A549 (cell line): ENCODE measurements around the gene DIPK1B. TPM values are rescaled to one million over a fixed set of nuclear protein-coding genes. Genes with fewer than 3 reads are reported as not detected.
A peak's percentile ranks its signal among the peaks of the same experiment; 100 is the strongest.

ENCODE experiments used
- ATAC-seq, 2 experiments: fragments of 200-7000 bp in 1 of 2; fragments of >200 bp in 1 of 2; cut with Nextera tagmentation in 1 of 2; cut with Tn5 transposase in 1 of 2; 3 replicates each; pipeline versions ENCODE4 v1.8.0 to v1.9.1; 2018 to 2020; ENCODE audit warnings: mild to moderate bottlenecking in 1 of 2, moderate library complexity in 1 of 2
- CTCF ChIA-PET: fragments of 300-600 bp; sonication (Branson Sonifier 250); formaldehyde crosslinking; extraction: SDS; loops from one replicate; lab custom pipeline; 2021; ENCODE audit warnings: antibody characterized with exemption, inconsistent platforms; lab: Yijun Ruan, JAX
- POLR2A ChIA-PET: fragments of 350-600 bp; formaldehyde crosslinking; extraction: SDS; loops from one replicate; lab custom pipeline; 2021; ENCODE audit warnings: antibody characterized with exemption, inconsistent platforms; lab: Yijun Ruan, JAX
- DNase-seq, 2 experiments: peaks; one replicate each; pipeline versions ENCODE4 v3.0.0 to v3.0.0-alpha.2; 2011 to 2016; ENCODE audit warnings: low read depth in 1 of 2, low spot score in 1 of 2
- FAIRE-seq: peaks from 2 replicates; lab custom pipeline; 2011; peaks lifted over from hg19 to GRCh38; lab: Jason Lieb, UNC
- H3K27ac ChIP-seq, 2 experiments: fragments of >200 bp; sonication (Bioruptor Twin); formaldehyde crosslinking; 3 replicates each; pipeline ENCODE4 v1.5.1; 2016 to 2017
- H3K4me1 ChIP-seq: fragments of >200 bp; sonication (Bioruptor Twin); formaldehyde crosslinking; 3 replicates; pipeline ENCODE4 v1.6.1; 2016
- H3K4me2 ChIP-seq: fragments of >200 bp; sonication (Bioruptor Twin); formaldehyde crosslinking; 3 replicates; pipeline ENCODE4 v1.6.1; 2016
- H3K4me3 ChIP-seq: fragments of >200 bp; sonication (Bioruptor Twin); formaldehyde crosslinking; 3 replicates; pipeline ENCODE4 v1.5.1; 2016
- H3K9me3 ChIP-seq: fragments of >200 bp; sonication (Bioruptor Twin); formaldehyde crosslinking; 3 replicates; pipeline ENCODE4 v1.6.1; 2016
- CBX8 ChIP-seq: fragments of 200-600 bp; sonication (generic); IDR thresholded peaks from 2 replicates; pipeline ENCODE4 v1.6.1; 2016
- CHD4 ChIP-seq: fragments of 200-600 bp; sonication (generic); IDR thresholded peaks from 2 replicates; pipeline ENCODE4 v1.6.1; 2016; ENCODE audit warnings: antibody characterized with exemption, mild to moderate bottlenecking, borderline replicate concordance
- CTCF ChIP-seq: fragments of >200 bp; sonication (Bioruptor Twin); formaldehyde crosslinking; IDR thresholded peaks from 3 replicates; pipeline ENCODE4 v1.5.1; 2016
- E2F6 ChIP-seq: IDR thresholded peaks from 2 replicates; pipeline ENCODE4 v1.6.1; 2012; ENCODE audit warnings: low read depth, borderline replicate concordance
- EP300 ChIP-seq, 2 experiments: fragments of >200 bp; sonication (Bioruptor Twin); formaldehyde crosslinking; IDR thresholded peaks; 2 replicates in 1 of 2; 3 replicates in 1 of 2; pipeline ENCODE4 v1.6.1; 2016 to 2017
- FOXS1 ChIP-seq: fragments of 250-450 bp; sonication (Bioruptor Pico); IDR thresholded peaks from 2 replicates; pipeline ENCODE4 v1.5.0; 2020; ENCODE audit warnings: mild to moderate bottlenecking, moderate library complexity
- HDAC2 ChIP-seq: fragments of 200-600 bp; sonication (generic); IDR thresholded peaks from 2 replicates; pipeline ENCODE4 v1.6.1; 2016
- HES2 ChIP-seq: fragments of >200 bp; sonication (Bioruptor Twin); formaldehyde crosslinking; IDR thresholded peaks from 2 replicates; pipeline ENCODE4 v1.6.1; 2016
- HEYL ChIP-seq: fragments of 250-450 bp; sonication (Bioruptor Pico); IDR thresholded peaks from 2 replicates; pipeline ENCODE4 v1.8.0; 2021; ENCODE audit warnings: mild to moderate bottlenecking, moderate library complexity
- HOXA7 ChIP-seq: fragments of 250-450 bp; sonication (Bioruptor Pico); IDR thresholded peaks from 2 replicates; pipeline ENCODE4 v1.5.0; 2020; ENCODE audit warnings: mild to moderate bottlenecking, moderate library complexity
- HOXB13 ChIP-seq: fragments of 250-450 bp; sonication (Bioruptor Pico); IDR thresholded peaks from 2 replicates; pipeline ENCODE4 v1.5.0; 2020; ENCODE audit warnings: low read depth, mild to moderate bottlenecking, moderate library complexity
- JUN ChIP-seq, 2 experiments: fragments of >200 bp; sonication (Bioruptor Twin); formaldehyde crosslinking; IDR thresholded peaks; 2 replicates in 1 of 2; 3 replicates in 1 of 2; pipeline ENCODE4 v1.6.1; 2016 to 2017
- KDM5A ChIP-seq: fragments of 200-600 bp; sonication (generic); IDR thresholded peaks from 2 replicates; pipeline ENCODE4 v1.6.1; 2016; ENCODE audit warnings: antibody characterized with exemption, mild to moderate bottlenecking
- MYC ChIP-seq: IDR thresholded peaks from 2 replicates; pipeline ENCODE4 v1.6.1; 2012; ENCODE audit warnings: mild to moderate bottlenecking, inconsistent platforms, low read length, improper control_type of control experiment, borderline replicate concordance
- NFE2L2 ChIP-seq: fragments of 150-350 bp; conservative IDR thresholded peaks from 2 replicates; pipeline ENCODE4 v1.6.1; 2014; ENCODE audit warnings: low read length
- NR3C1 ChIP-seq: fragments of >200 bp; sonication (Bioruptor Twin); formaldehyde crosslinking; IDR thresholded peaks from 3 replicates; pipeline ENCODE4 v1.6.1; 2017
- PHF8 ChIP-seq: fragments of 200-600 bp; sonication (generic); IDR thresholded peaks from 2 replicates; pipeline ENCODE4 v1.6.1; 2016; ENCODE audit warnings: low read depth, mild to moderate bottlenecking, antibody characterized with exemption, moderate library complexity, borderline replicate concordance
- POLR2A ChIP-seq: IDR thresholded peaks from 2 replicates; pipeline ENCODE4 v1.6.1; 2012; ENCODE audit warnings: mild to moderate bottlenecking, low read length
- RFX5 ChIP-seq: fragments of 450-650 bp; IDR thresholded peaks from 2 replicates; pipeline ENCODE4 v1.7.1; 2014; ENCODE audit warnings: antibody characterized with exemption, mild to moderate bottlenecking, moderate library complexity
- RNF2 ChIP-seq: fragments of 200-600 bp; sonication (generic); IDR thresholded peaks from 2 replicates; pipeline ENCODE4 v1.6.1; 2016; ENCODE audit warnings: low read depth, mild to moderate bottlenecking, antibody characterized with exemption, moderate library complexity, borderline replicate concordance
- SMC3 ChIP-seq: fragments of >200 bp; sonication (Bioruptor Twin); formaldehyde crosslinking; IDR thresholded peaks from 3 replicates; pipeline ENCODE4 v1.6.1; 2018; ENCODE audit warnings: inconsistent platforms
- TFCP2L1 ChIP-seq: fragments of 250-450 bp; sonication (Bioruptor Pico); IDR thresholded peaks from 2 replicates; pipeline ENCODE4 v1.5.0; 2021; ENCODE audit warnings: mild to moderate bottlenecking
- TP53 ChIP-seq: fragments of 250-450 bp; sonication (Bioruptor Pico); IDR thresholded peaks from 2 replicates; pipeline ENCODE4 v1.5.0; 2021; ENCODE audit warnings: mild to moderate bottlenecking, moderate library complexity
- ZFP36 ChIP-seq: fragments of 450-650 bp; IDR thresholded peaks from 2 replicates; pipeline ENCODE4 v1.6.1; 2014; ENCODE audit warnings: borderline replicate concordance; ENCODE audit not compliant: partially characterized antibody
- WGBS: methylation state at CpG from one replicate; pipeline ENCODE4 v1.1.6; 2017; ENCODE audit errors: missing lambda C conversion rate; 5-methylcytosine and 5-hydroxymethylcytosine counted together
- polyA plus RNA-seq, 4 experiments: library from polyadenylated mRNA; depleted of rRNA in 3 of 4; stranded (reverse); fragments of >200 nt; fragmentation: RNase III in 1 of 4; extraction: RNeasy Plus Mini Kit Qiagen cat#74134 plus additional on column Dnase treatment in 1 of 4; gene quantifications; 2 replicates in 3 of 4; 3 replicates in 1 of 4; pipeline ENCODE4 v1.2.3, GENCODE V29; 2011 to 2017
- TF ChIP-seq, protein P1 (sequence below): fragments of 250-450 bp; sonication (Bioruptor Pico); IDR thresholded peaks from 2 replicates; pipeline ENCODE4 v1.5.0; 2021; ENCODE audit warnings: mild to moderate bottlenecking, moderate library complexity, borderline replicate concordance

The DIPK1B gene
- polyA plus RNA-seq, 2 of the 4 experiments (the other 2 are of a cell fraction): 6.7 TPM

GRCh38 chr9:136763649-136764035 is 51.3 kb downstream of the DIPK1B start:
- peaks cover 16% of the 10 kb centered on the region for H3K4me1 ChIP-seq
- no peak for FAIRE-seq
- no peaks in the 10 kb centered on the region for H3K9me3 ChIP-seq
- 88% methylated on average over 14 of the region's 14 CpGs for WGBS
- TF ChIP-seq E2F6 (no peak), CTCF (no peak), NFE2L2 (no peak), ZFP36 (no peak), EP300 (IDR thresholded peaks at IDR 0.05) (no peak), RFX5 (no peak), MYC (no peak), HOXB13 (CRISPR knock-in tag) (no peak), POLR2A (no peak)
- no peak for ATAC-seq
- DNase-seq: no peak
- CTCF ChIA-PET: interaction anchor here (1.0 to 28.0 kb wide), 4 partner anchors 15 to 265 kb away, joined by 3 to 625 read pairs (median 8); partner anchors contain the start of gene TMEM141
- 0 out of 6 replicates have a peak overlapping the region, but pooled peaks of 1 of the 2 experiments have one; percentile 36 for H3K27ac ChIP-seq
- no peak overlapping the region for H3K4me3 ChIP-seq
- H3K4me2 ChIP-seq: peak overlapping the region; percentile 66; the same call in 1 of the 3 replicates
- POLR2A ChIA-PET: interaction anchor here (1.3 kb wide), 1 partner anchor 36 kb away, joined by 4 read pairs; no protein-coding TSS in a partner anchor

- CTCF ChIA-PET: interaction anchor here (1.2 to 28.0 kb wide), 3 partner anchors 14 to 264 kb away, joined by 4 to 625 read pairs (median 11); partner anchors contain the start of gene TMEM141
- DNase-seq (no peak), FAIRE-seq (no peak), ATAC-seq (no peak)
- peaks cover 16% of the 10 kb centered on the region for H3K4me1 ChIP-seq
- 85% methylated on average over 12 of the region's 14 CpGs for WGBS
- H3K9me3 ChIP-seq: no peaks in the 10 kb centered on the region
- H3K4me3 ChIP-seq: no peak within 1 kb of the TSS
- H3K27ac ChIP-seq: peak within 1 kb of the TSS in 1 of 2 experiments; percentile 36; a peak in 1 of 6 replicates
- TF ChIP-seq CTCF (no peak), SMC3 (no peak), FOXS1 (CRISPR knock-in tag) (no peak), HEYL (CRISPR knock-in tag) (no peak), PHF8 (no peak), HOXA7 (CRISPR knock-in tag) (no peak), JUN (IDR thresholded peaks at IDR 0.05) (no peak), NR3C1 (no peak), E2F6 (no peak), RNF2 (no peak), HDAC2 (no peak), HOXB13 (CRISPR knock-in tag) (no peak), HES2 (no peak), TP53 (no peak), CHD4 (no peak), TFCP2L1 (CRISPR knock-in tag) (no peak), RFX5 (no peak), CBX8 (no peak), KDM5A (no peak)
- TF ChIP-seq, protein P1, sequence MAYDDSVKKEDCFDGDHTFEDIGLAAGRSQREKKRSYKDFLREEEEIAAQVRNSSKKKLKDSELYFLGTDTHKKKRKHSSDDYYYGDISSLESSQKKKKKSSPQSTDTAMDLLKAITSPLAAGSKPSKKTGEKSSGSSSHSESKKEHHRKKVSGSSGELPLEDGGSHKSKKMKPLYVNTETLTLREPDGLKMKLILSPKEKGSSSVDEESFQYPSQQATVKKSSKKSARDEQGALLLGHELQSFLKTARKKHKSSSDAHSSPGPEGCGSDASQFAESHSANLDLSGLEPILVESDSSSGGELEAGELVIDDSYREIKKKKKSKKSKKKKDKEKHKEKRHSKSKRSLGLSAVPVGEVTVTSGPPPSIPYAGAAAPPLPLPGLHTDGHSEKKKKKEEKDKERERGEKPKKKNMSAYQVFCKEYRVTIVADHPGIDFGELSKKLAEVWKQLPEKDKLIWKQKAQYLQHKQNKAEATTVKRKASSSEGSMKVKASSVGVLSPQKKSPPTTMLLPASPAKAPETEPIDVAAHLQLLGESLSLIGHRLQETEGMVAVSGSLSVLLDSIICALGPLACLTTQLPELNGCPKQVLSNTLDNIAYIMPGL: no peak
- H3K4me2 ChIP-seq: peak within 1 kb of the TSS; percentile 66
- POLR2A ChIA-PET: interaction anchor here (1.3 kb wide), 1 partner anchor 36 kb away, joined by 4 read pairs; no protein-coding TSS in a partner anchor
Measured at GRCh38 chr9:136764301-136764891, 52.0 kb downstream of the DIPK1B start, which contains the start of gene LCN15. Gene LCN15 (minus strand): TSS chr9:136764518. CDS start chr9:136764488, 30 bp downstream.
